ENCODE results near the gene LIG3. TPM values are rescaled to one million over a fixed set of nuclear protein-coding genes. Genes with fewer than 3 reads are reported as not detected.
A peak's percentile ranks its signal among the peaks of the same experiment; 100 is the strongest.

The LIG3 gene
- total and polyA plus RNA-seq, 2 of the 13 experiments (the other 11 are each of a cell fraction or from before 2014, with no cell fraction given): 34.4 to 36.2 TPM

GRCh38 chr17:35051183-35051578 is 70.9 kb downstream of the LIG3 start (continued):
- no peak for TF ChIP-seq CCAR2 (optimal IDR thresholded peaks at IDR 0.05; ENCODE audit: low read depth, low read length)
- TF ChIP-seq ZFP36L1 (CRISPR knock-in tag; IDR thresholded peaks at IDR 0.05): no peak
- TF ChIP-seq EEA1 (CRISPR knock-in tag; IDR thresholded peaks at IDR 0.05; ENCODE audit: borderline replicate concordance): no peak
- TF ChIP-seq CSRNP2 (CRISPR knock-in tag; conservative IDR thresholded peaks at IDR 0.05; ENCODE audit: low read depth): no peak
- TF ChIP-seq DPF2 (CRISPR knock-in tag; IDR thresholded peaks at IDR 0.05; ENCODE audit: borderline replicate concordance, low read depth): peak; percentile 80; the same call in 1 of the 2 replicates
- TF ChIP-seq HINFP (CRISPR knock-in tag; IDR thresholded peaks at IDR 0.05; ENCODE audit: low read depth): no peak
- TF ChIP-seq, protein P1, sequence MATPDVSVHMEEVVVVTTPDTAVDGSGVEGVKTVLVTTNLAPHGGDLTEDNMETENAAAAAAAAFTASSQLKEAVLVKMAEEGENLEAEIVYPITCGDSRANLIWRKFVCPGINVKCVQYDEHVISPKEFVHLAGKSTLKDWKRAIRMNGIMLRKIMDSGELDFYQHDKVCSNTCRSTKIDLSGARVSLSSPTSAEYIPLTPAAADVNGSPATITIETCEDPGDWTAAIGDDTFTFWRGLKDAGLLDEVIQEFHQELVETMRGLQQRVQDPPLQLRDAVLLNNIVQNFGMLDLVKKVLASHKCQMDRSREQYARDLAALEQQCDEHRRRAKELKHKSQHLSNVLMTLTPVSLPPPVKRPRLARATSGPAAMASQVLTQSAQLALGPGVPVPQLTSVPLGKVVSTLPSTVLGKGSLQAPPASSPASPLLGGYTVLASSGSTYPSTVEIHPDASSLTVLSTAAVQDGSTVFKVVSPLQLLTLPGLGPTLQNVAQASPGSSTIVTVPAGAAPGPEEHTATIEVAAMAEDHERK (CRISPR knock-in tag; IDR thresholded peaks at IDR 0.05; ENCODE audit: low read depth): no peak
- TF ChIP-seq KDM5A (IDR thresholded peaks at IDR 0.05; ENCODE audit: borderline replicate concordance, low read length): no peak
- no peak for TF ChIP-seq HNF1B (CRISPR knock-in tag; IDR thresholded peaks at IDR 0.05)
- TF ChIP-seq, protein P2, sequence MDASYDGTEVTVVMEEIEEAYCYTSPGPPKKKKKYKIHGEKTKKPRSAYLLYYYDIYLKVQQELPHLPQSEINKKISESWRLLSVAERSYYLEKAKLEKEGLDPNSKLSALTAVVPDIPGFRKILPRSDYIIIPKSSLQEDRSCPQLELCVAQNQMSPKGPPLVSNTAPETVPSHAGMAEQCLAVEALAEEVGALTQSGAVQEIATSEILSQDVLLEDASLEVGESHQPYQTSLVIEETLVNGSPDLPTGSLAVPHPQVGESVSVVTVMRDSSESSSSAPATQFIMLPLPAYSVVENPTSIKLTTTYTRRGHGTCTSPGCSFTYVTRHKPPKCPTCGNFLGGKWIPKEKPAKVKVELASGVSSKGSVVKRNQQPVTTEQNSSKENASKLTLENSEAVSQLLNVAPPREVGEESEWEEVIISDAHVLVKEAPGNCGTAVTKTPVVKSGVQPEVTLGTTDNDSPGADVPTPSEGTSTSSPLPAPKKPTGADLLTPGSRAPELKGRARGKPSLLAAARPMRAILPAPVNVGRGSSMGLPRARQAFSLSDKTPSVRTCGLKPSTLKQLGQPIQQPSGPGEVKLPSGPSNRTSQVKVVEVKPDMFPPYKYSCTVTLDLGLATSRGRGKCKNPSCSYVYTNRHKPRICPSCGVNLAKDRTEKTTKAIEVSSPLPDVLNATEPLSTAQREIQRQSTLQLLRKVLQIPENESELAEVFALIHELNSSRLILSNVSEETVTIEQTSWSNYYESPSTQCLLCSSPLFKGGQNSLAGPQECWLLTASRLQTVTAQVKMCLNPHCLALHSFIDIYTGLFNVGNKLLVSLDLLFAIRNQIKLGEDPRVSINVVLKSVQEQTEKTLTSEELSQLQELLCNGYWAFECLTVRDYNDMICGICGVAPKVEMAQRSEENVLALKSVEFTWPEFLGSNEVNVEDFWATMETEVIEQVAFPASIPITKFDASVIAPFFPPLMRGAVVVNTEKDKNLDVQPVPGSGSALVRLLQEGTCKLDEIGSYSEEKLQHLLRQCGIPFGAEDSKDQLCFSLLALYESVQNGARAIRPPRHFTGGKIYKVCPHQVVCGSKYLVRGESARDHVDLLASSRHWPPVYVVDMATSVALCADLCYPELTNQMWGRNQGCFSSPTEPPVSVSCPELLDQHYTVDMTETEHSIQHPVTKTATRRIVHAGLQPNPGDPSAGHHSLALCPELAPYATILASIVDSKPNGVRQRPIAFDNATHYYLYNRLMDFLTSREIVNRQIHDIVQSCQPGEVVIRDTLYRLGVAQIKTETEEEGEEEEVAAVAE (CRISPR knock-in tag; IDR thresholded peaks at IDR 0.05; ENCODE audit: borderline replicate concordance): no peak
- TF ChIP-seq, protein P3, sequence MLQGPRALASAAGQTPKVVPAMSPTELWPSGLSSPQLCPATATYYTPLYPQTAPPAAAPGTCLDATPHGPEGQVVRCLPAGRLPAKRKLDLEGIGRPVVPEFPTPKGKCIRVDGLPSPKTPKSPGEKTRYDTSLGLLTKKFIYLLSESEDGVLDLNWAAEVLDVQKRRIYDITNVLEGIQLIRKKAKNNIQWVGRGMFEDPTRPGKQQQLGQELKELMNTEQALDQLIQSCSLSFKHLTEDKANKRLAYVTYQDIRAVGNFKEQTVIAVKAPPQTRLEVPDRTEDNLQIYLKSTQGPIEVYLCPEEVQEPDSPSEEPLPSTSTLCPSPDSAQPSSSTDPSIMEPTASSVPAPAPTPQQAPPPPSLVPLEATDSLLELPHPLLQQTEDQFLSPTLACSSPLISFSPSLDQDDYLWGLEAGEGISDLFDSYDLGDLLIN (CRISPR knock-in tag; IDR thresholded peaks at IDR 0.05; ENCODE audit: borderline replicate concordance): no peak
- TF ChIP-seq MZF1 (CRISPR knock-in tag; IDR thresholded peaks at IDR 0.05; ENCODE audit: borderline replicate concordance): no peak
- TF ChIP-seq ZNF713 (CRISPR knock-in tag; IDR thresholded peaks at IDR 0.05): no peak
- TF ChIP-seq SRSF1 (optimal IDR thresholded peaks at IDR 0.05; ENCODE audit: low read depth, low read length): no peak
- no peak for TF ChIP-seq ZMYM3 (CRISPR knock-in tag; IDR thresholded peaks at IDR 0.05)
- no peak for TF ChIP-seq ZIK1 (CRISPR knock-in tag; IDR thresholded peaks at IDR 0.05; ENCODE audit: borderline replicate concordance, low read depth)

Data from HepG2 (cell line).